Trophoblast cell (in vitro differentiated cells and primary cell): ENCODE data around the gene NUDT2.
"Not testable (repeated sequence)": the region's sequence is repeated elsewhere in the genome, so short reads cannot be mapped to it uniquely, and the experiment has no call there.

Experiments used
- DNase-seq, 2 donors: peaks; one replicate each; pipeline ENCODE4 v3.0.0-alpha.2; 2016
- H2AFZ ChIP-seq: 2 replicates; pipeline ENCODE4 v1.6.1; 2013; ENCODE audit warnings: low read length, moderate library complexity, mild to moderate bottlenecking; ENCODE audit not compliant: insufficient read depth, poor library complexity
- H2AK5ac ChIP-seq: 2 replicates; pipeline ENCODE4 v1.6.1; 2013; ENCODE audit warnings: mild to moderate bottlenecking, low read length
- H2BK120ac ChIP-seq: 2 replicates; pipeline ENCODE4 v1.6.1; 2013; ENCODE audit warnings: low read length, mild to moderate bottlenecking, moderate library complexity; ENCODE audit not compliant: insufficient read depth, poor library complexity
- H2BK12ac ChIP-seq: 2 replicates; pipeline ENCODE4 v1.6.1; 2013; ENCODE audit warnings: mild to moderate bottlenecking, low read length, moderate library complexity
- H2BK5ac ChIP-seq: 2 replicates; pipeline ENCODE4 v1.6.1; 2013; ENCODE audit warnings: low read length, low read depth, moderate library complexity, mild to moderate bottlenecking; ENCODE audit not compliant: poor library complexity
- H3K14ac ChIP-seq: 2 replicates; pipeline ENCODE4 v1.6.1; 2013; ENCODE audit warnings: mild to moderate bottlenecking, low read length
- H3K18ac ChIP-seq: 2 replicates; pipeline ENCODE4 v1.6.1; 2013; ENCODE audit warnings: mild to moderate bottlenecking, low read length
- H3K23ac ChIP-seq: 2 replicates; pipeline ENCODE4 v1.6.1; 2013; ENCODE audit warnings: low read length
- H3K27ac ChIP-seq: 2 replicates; pipeline ENCODE4 v1.5.1; 2013; ENCODE audit warnings: low read depth, mild to moderate bottlenecking, inconsistent platforms, low read length, moderate library complexity
- H3K27me3 ChIP-seq: 2 replicates; pipeline ENCODE4 v1.6.1; 2013; ENCODE audit warnings: inconsistent platforms, mild to moderate bottlenecking, low read length, moderate library complexity; ENCODE audit not compliant: insufficient read depth
- H3K36me3 ChIP-seq, 2 experiments: 1 replicate in 1 of 2; 2 replicates in 1 of 2; pipeline ENCODE4 v1.6.1; 2013; ENCODE audit warnings: low read length in 2 of 2, mild to moderate bottlenecking in 2 of 2, moderate library complexity in 1 of 2; ENCODE audit not compliant: insufficient read depth in 2 of 2, control insufficient read depth in 1 of 2
- H3K4ac ChIP-seq: 2 replicates; pipeline ENCODE4 v1.6.1; 2013; ENCODE audit warnings: low read depth, mild to moderate bottlenecking, low read length, moderate library complexity
- H3K4me1 ChIP-seq, 2 experiments: 1 replicate in 1 of 2; 2 replicates in 1 of 2; pipeline ENCODE4 v1.6.1; 2013; ENCODE audit warnings: low read length in 2 of 2, mild to moderate bottlenecking in 2 of 2, moderate library complexity in 1 of 2; ENCODE audit not compliant: insufficient read depth in 2 of 2, control insufficient read depth in 1 of 2
- H3K4me2 ChIP-seq: 2 replicates; pipeline ENCODE4 v1.6.1; 2013; ENCODE audit warnings: inconsistent platforms, mild to moderate bottlenecking, low read length, moderate library complexity
- H3K4me3 ChIP-seq: 2 replicates; pipeline ENCODE4 v1.5.1; 2013; ENCODE audit warnings: mild to moderate bottlenecking, low read depth, low read length, inconsistent platforms
- H3K79me1 ChIP-seq: one replicate; pipeline ENCODE4 v1.6.1; 2013; ENCODE audit warnings: low read length
- H3K79me2 ChIP-seq: 2 replicates; pipeline ENCODE4 v1.6.1; 2013; ENCODE audit warnings: low read length, mild to moderate bottlenecking; ENCODE audit not compliant: control insufficient read depth, insufficient read depth, poor library complexity
- H3K9ac ChIP-seq: 2 replicates; pipeline ENCODE4 v1.6.1; 2013; ENCODE audit warnings: mild to moderate bottlenecking, low read length
- H3K9me3 ChIP-seq: 2 replicates; pipeline ENCODE4 v1.6.1; 2013; ENCODE audit warnings: low read depth, mild to moderate bottlenecking, control low read depth, inconsistent platforms, low read length; ENCODE audit not compliant: insufficient read depth
- H4K12ac ChIP-seq: 2 replicates; pipeline ENCODE4 v1.6.1; 2013; ENCODE audit warnings: low read depth, mild to moderate bottlenecking, low read length, moderate library complexity
- H4K8ac ChIP-seq: 2 replicates; pipeline ENCODE4 v1.6.1; 2013; ENCODE audit warnings: low read depth, mild to moderate bottlenecking, low read length, moderate library complexity
- H4K91ac ChIP-seq: one replicate; pipeline ENCODE4 v1.6.1; 2013; ENCODE audit warnings: low read depth, mild to moderate bottlenecking, low read length, moderate library complexity
- WGBS: extraction: QIAGEN DNeasy Blood & Tissue Kit; methylation state at CpG from one replicate; pipeline ENCODE4 v1.1.7; 2013; ENCODE audit warnings: missing lambda C conversion rate; ENCODE audit not compliant: insufficient read length, insufficient coverage; ENCODE audit errors: extremely low coverage; 5-methylcytosine and 5-hydroxymethylcytosine counted together

NUDT2 gene

DNA sequence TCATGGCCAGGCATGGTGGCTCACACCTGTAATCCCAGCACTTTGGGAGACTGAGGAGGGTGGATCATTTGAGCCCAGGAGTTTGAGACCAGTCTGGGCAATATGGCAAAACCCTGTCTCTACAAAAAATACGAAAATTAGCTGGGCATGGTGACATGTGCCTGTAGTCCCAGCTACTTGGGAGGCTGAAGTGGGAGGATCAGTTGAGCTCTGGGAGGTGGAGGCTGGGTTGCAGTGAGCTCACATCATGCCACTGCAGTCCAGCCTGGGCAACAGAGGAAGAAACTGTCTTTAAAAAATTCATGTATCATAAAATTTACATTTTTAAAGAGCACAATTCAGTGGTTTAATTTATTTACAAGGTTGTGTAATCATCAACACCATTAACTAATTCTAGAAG lies 23.6 kb downstream of the NUDT2 start:
- not testable (repeated sequence) for H3K27me3 ChIP-seq, H3K4ac ChIP-seq, H3K9ac ChIP-seq, H3K18ac ChIP-seq, H4K12ac ChIP-seq, H2AK5ac ChIP-seq, H3K4me1 ChIP-seq, H2BK5ac ChIP-seq, H3K14ac ChIP-seq, H3K36me3 ChIP-seq, DNase-seq, H2BK12ac ChIP-seq, H2BK120ac ChIP-seq, H3K4me3 ChIP-seq, H3K23ac ChIP-seq, H4K91ac ChIP-seq, H3K9me3 ChIP-seq, H4K8ac ChIP-seq, H3K79me2 ChIP-seq, H3K4me2 ChIP-seq, H3K27ac ChIP-seq, H2AFZ ChIP-seq, H3K79me1 ChIP-seq
- whole genome bisulfite sequencing: no CpG with 5 or more reads among the region's 1 CpG

DNA sequence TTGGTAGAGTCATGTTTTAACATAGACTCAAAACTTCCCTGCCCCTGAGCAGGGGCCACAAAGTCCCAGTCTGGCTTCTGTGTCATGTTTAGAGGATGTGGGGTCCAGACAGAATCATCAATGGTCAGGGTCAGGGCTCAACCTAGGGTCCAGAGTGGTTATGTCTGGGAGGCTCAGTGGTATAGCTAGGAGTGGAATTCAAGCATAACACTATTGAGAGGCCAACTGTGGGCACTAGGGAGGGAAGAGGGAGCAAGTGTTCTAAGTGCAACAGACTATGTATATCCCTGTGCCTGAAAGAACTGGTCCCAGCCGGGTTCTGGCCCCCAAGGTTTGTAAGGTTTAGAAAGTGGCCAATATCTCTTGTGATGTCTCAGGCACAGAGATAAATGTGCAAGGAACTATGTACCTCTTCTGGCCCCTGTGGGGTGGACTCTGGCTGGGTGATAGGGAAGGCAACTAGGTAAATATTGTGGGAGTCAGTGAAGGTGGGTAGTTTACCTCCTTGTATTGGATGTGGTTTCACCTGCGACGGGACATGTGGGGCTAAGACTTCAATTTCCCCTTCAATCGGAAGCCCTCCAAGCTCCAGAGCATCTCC lies 33.3 kb downstream of the NUDT2 start:
- H2BK120ac ChIP-seq: peak overlapping the region; percentile 20
- H2BK5ac ChIP-seq: no peak overlapping the region
- peak overlapping the region; percentile 1 for H3K14ac ChIP-seq
- no peak overlapping the region for H3K4me3 ChIP-seq
- no CpG with 5 or more reads among the region's 4 CpGs for WGBS
- no peak overlapping the region for H3K18ac ChIP-seq
- no peak overlapping the region for H3K27ac ChIP-seq
- H4K8ac ChIP-seq: no peak overlapping the region
- H3K4me1 ChIP-seq: peaks cover 20 to 21% of the 10 kb centered on the region in 2 experiments
- no peak overlapping the region for H4K12ac ChIP-seq
- no peaks in the 10 kb centered on the region for H3K79me2 ChIP-seq
- H3K4me2 ChIP-seq: no peak overlapping the region
- H2AFZ ChIP-seq: no peak overlapping the region
- peaks cover 3% of the 10 kb centered on the region in 2 experiments for H3K36me3 ChIP-seq
- H4K91ac ChIP-seq: peak overlapping the region; percentile 61
- no peak for DNase-seq
- H3K9ac ChIP-seq: no peak overlapping the region
- peak overlapping the region; percentile 30 for H2AK5ac ChIP-seq
- no peaks in the 10 kb centered on the region for H3K27me3 ChIP-seq
- peak overlapping the region; percentile 46 for H2BK12ac ChIP-seq
- no peak overlapping the region for H3K23ac ChIP-seq
- H3K4ac ChIP-seq: no peak overlapping the region
- H3K79me1 ChIP-seq: peaks cover 15% of the 10 kb centered on the region
- H3K9me3 ChIP-seq: peaks cover 3% of the 10 kb centered on the region

DNA sequence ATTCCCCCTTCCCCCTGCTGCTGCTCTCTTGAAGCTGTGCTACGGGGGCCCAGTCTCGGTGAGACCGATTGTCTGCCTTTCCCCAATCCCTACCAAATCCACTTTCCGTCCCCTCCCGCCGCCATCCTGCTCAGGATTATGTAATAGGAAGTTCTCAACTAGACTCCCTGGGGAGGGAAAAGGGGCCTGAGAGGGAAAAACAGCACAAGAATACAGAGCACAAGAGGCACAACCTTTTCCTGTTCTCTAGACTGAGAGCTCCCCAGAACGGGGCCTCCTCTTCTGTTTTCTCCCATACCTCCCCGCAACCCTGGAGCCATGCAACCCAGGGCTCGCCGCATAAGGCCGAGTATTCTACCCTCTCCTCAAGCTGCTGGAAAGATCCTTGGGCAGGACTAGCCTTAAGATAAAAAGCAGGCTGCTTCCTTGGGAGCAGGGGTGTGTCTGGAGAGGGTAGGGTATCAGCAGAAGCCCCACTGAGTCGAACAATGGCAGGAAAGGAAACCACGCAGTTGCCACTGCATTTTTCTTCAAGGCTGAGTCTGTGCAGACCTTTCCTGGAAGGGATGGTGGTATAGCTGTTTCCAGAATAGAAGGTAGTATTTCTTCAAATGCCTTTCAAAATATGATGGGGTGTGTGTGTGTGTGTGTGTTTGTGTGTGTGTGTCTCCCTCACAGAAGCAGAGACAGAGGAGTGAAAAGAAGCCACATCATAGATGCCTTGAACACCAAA lies 34.4 kb downstream of the NUDT2 start:
- Histone ChIP-seq H3K9me3 (peaks cover 7% of the 10 kb centered on the region), H2AFZ (no peak overlapping the region), H2AK5ac (peak overlapping the region; percentile 68), H3K79me2 (no peaks in the 10 kb centered on the region), H3K79me1 (peaks cover 15% of the 10 kb centered on the region), H2BK120ac (peak overlapping the region; percentile 64), H2BK12ac (peak overlapping the region; percentile 42), H3K18ac (no peak overlapping the region), H3K14ac (peak overlapping the region; percentile 41), H4K91ac (peak overlapping the region; percentile 70), H3K27ac (peak overlapping the region; percentile 78), H3K4ac (no peak overlapping the region), H3K36me3 (peaks cover 4 to 6% of the 10 kb centered on the region in 2 experiments), H3K4me1 (peaks cover 20 to 21% of the 10 kb centered on the region in 2 experiments), H3K4me3 (no peak overlapping the region), H3K23ac (no peak overlapping the region), H4K8ac (no peak overlapping the region), H4K12ac (no peak overlapping the region), H3K27me3 (no peaks in the 10 kb centered on the region), H3K9ac (no peak overlapping the region), H3K4me2 (no peak overlapping the region), H2BK5ac (peak overlapping the region; percentile 62)
- WGBS: no CpG with 5 or more reads among the region's 13 CpGs
- no peak for DNase-seq

DNA sequence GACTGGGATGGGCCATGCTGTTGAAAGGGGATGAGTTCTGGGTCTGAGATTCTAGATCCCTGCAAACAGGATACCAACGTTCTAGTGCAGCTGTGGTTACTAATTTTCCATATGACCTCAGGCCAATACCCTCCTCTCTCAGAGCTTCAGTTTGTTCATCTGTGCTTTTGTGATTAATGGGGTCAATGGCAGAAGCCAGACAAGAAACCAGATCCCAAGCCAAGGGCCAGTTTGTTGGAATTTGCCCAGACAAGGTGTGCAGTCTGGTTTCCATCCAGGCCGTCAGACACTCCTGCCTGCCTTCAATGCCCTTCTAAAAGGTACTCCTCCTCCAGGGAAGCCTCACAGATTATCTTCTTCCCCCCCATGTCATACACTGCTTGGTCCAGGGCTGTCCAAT lies 35.9 kb downstream of the NUDT2 start:
- Histone ChIP-seq H3K4ac (no peak overlapping the region), H3K27me3 (no peaks in the 10 kb centered on the region), H3K4me1 (peaks cover 20 to 21% of the 10 kb centered on the region in 2 experiments), H3K4me3 (no peak overlapping the region), H2BK5ac (no peak overlapping the region), H2BK120ac (no peak overlapping the region), H2AK5ac (no peak overlapping the region), H3K23ac (no peak overlapping the region), H3K18ac (no peak overlapping the region), H4K91ac (no peak overlapping the region), H3K79me2 (no peaks in the 10 kb centered on the region), H4K8ac (no peak overlapping the region), H4K12ac (no peak overlapping the region), H3K9ac (no peak overlapping the region), H3K14ac (no peak overlapping the region), H3K9me3 (peaks cover 9% of the 10 kb centered on the region), H3K27ac (peak overlapping the region; percentile 78), H3K36me3 (peaks cover 11 to 18% of the 10 kb centered on the region in 2 experiments), H3K79me1 (peaks cover 15% of the 10 kb centered on the region), H2AFZ (no peak overlapping the region), H3K4me2 (no peak overlapping the region), H2BK12ac (peak overlapping the region; percentile 62)
- WGBS: no CpG with 5 or more reads among the region's 2 CpGs
- DNase-seq: no peak
